GM12878 (cell line): ENCODE measurements around the gene POU2F1. TPM values are rescaled to one million over a fixed set of nuclear protein-coding genes. Genes with fewer than 3 reads are reported as not detected.

Experiments
- BHLHE40 ChIP-seq, 2 experiments: fragments of 450-650 bp in 1 of 2; IDR thresholded peaks; 2 replicates each; pipeline ENCODE4 v1.6.1; 2011 to 2017; ENCODE audit warnings: low read depth in 2 of 2, borderline replicate concordance in 1 of 2, improper control_type of control experiment in 1 of 2, low read length in 1 of 2, mild to moderate bottlenecking in 1 of 2
- CBX3 ChIP-seq: fragments of 200-600 bp; sonication (generic); IDR thresholded peaks from 2 replicates; pipeline ENCODE4 v1.6.1; 2016; ENCODE audit warnings: low read depth, borderline replicate concordance
- CBX5 ChIP-seq: sonication (generic); IDR thresholded peaks from 2 replicates; pipeline ENCODE4 v1.6.1; 2016; ENCODE audit warnings: low read depth, moderate library complexity, mild to moderate bottlenecking, inconsistent platforms
- CHD1 ChIP-seq: IDR thresholded peaks from 2 replicates; pipeline ENCODE4 v1.6.1; 2012; ENCODE audit warnings: low read depth, low read length, improper control_type of control experiment
- CHD4 ChIP-seq: fragments of 200-600 bp; sonication (generic); IDR thresholded peaks from 2 replicates; pipeline ENCODE4 v1.6.1; 2016; ENCODE audit warnings: mild to moderate bottlenecking
- DPF2 ChIP-seq: fragments of 450-650 bp; IDR thresholded peaks from 2 replicates; pipeline ENCODE4 v1.6.1; 2017; ENCODE audit warnings: mild to moderate bottlenecking
- HDAC6 ChIP-seq: fragments of 200-600 bp; sonication (generic); IDR thresholded peaks from one replicate; pipeline ENCODE4 v1.8.0; 2017; ENCODE audit warnings: antibody characterized with exemption; ENCODE audit not compliant: unreplicated experiment
- JUND ChIP-seq: IDR thresholded peaks from 2 replicates; pipeline ENCODE4 v1.6.1; 2012; ENCODE audit warnings: low read depth, mild to moderate bottlenecking, low read length, improper control_type of control experiment, moderate library complexity
- KAT2A ChIP-seq: conservative IDR thresholded peaks from 2 replicates; pipeline ENCODE4 v1.6.1; 2011; ENCODE audit warnings: low read depth, low read length; ENCODE audit not compliant: control insufficient read depth
- MAX ChIP-seq: IDR thresholded peaks from 2 replicates; pipeline ENCODE4 v1.6.1; 2012; ENCODE audit warnings: low read depth, low read length, improper control_type of control experiment
- NR2C1 ChIP-seq: fragments of 450-650 bp; IDR thresholded peaks from 2 replicates; pipeline ENCODE4 v1.6.1; 2017; ENCODE audit warnings: antibody characterized with exemption, mild to moderate bottlenecking, moderate library complexity
- PAX8 ChIP-seq: fragments of 450-650 bp; IDR thresholded peaks from 2 replicates; pipeline ENCODE4 v1.6.1; 2017; ENCODE audit warnings: mild to moderate bottlenecking, moderate library complexity
- PKNOX1 ChIP-seq: fragments of 450-650 bp; IDR thresholded peaks from 2 replicates; pipeline ENCODE4 v1.6.1; 2016; ENCODE audit warnings: mild to moderate bottlenecking
- POU2F2 ChIP-seq: IDR thresholded peaks from 3 replicates; pipeline ENCODE4 v1.6.1; 2011; ENCODE audit warnings: low read depth, mild to moderate bottlenecking, low read length, borderline replicate concordance
- RB1 ChIP-seq: fragments of 450-650 bp; formaldehyde crosslinking; IDR thresholded peaks from 2 replicates; pipeline ENCODE4 v1.6.1; 2017; ENCODE audit warnings: mild to moderate bottlenecking, borderline replicate concordance
- RELB ChIP-seq: fragments of 450-650 bp; IDR thresholded peaks from 2 replicates; pipeline ENCODE4 v1.6.1; 2017; ENCODE audit warnings: low read depth, mild to moderate bottlenecking, moderate library complexity
- REST ChIP-seq: IDR thresholded peaks from 2 replicates; pipeline ENCODE4 v1.6.1; 2012; ENCODE audit warnings: mild to moderate bottlenecking, low read depth, low read length
- SIN3A ChIP-seq: IDR thresholded peaks from 2 replicates; pipeline ENCODE4 v1.6.1; 2012; ENCODE audit warnings: low read depth, low read length, improper control_type of control experiment
- TCF3 ChIP-seq: IDR thresholded peaks from 2 replicates; pipeline ENCODE4 v1.6.1; 2012; ENCODE audit warnings: low read depth, mild to moderate bottlenecking, low read length, borderline replicate concordance; ENCODE audit not compliant: insufficient read depth
- USF2 ChIP-seq: IDR thresholded peaks from 2 replicates; pipeline ENCODE4 v1.6.1; 2011; ENCODE audit warnings: low read depth, low read length, improper control_type of control experiment, borderline replicate concordance
- YY1 ChIP-seq: IDR thresholded peaks from 2 replicates; pipeline ENCODE4 v1.6.1; 2011; ENCODE audit warnings: low read depth, mild to moderate bottlenecking, low read length
- ZSCAN29 ChIP-seq: fragments of 450-650 bp; IDR thresholded peaks from 2 replicates; pipeline ENCODE4 v1.6.1; 2017; ENCODE audit warnings: mild to moderate bottlenecking, moderate library complexity
- polyA plus RNA-seq, 11 experiments: library from polyadenylated mRNA; depleted of rRNA in 4 of 11; unstranded in 6 of 11; stranded (reverse) in 5 of 11; fragments of >200 nt; fragmentation: Nextera tagmentation in 4 of 11; fragmentation: Illumina TruSeq in 1 of 11; extraction: Ambion mirVana in 4 of 11; extraction: Trizol in 1 of 11; gene quantifications; 1 replicate in 1 of 11; 2 replicates in 10 of 11; pipeline versions ENCODE4 v1.2.1 to v1.2.3, GENCODE V29; 2011 to 2016; ENCODE audit warnings: inconsistent platforms in 2 of 11, missing spikeins in 2 of 11, low read depth in 1 of 11
- total RNA-seq, 4 experiments: library from RNA; depleted of rRNA in 3 of 4; stranded (reverse); fragments of >200 nt in 3 of 4; fragmentation: Illumina TruSeq in 1 of 4; extraction: Trizol in 1 of 4; gene quantifications; 2 replicates each; pipeline versions ENCODE4 v1.2.1 to v1.2.3, GENCODE V29; 2013 to 2021

The POU2F1 gene
- total and polyA plus RNA-seq, 10 of the 15 experiments (the other 5 are each of a cell fraction or from before 2014, with no cell fraction given): 2.5 to 21.7 (median 12.5) TPM

GRCh38 chr1:167221738-167222610, 1.3 kb downstream of the POU2F1 start (continued):
- TF ChIP-seq USF2: no peak
- TF ChIP-seq DPF2: 0 out of 2 replicates have a peak, but pooled peaks have one; percentile 8
- TF ChIP-seq POU2F2: peak; percentile 40; the same call in 2 of the 3 replicates
- peak; percentile 81; the same call in 1 of the 2 replicates for TF ChIP-seq CHD1
- TF ChIP-seq SIN3A: peak; percentile 79
- peak; percentile 91 for TF ChIP-seq MAX
- TF ChIP-seq PKNOX1: peak; percentile 46; the same call in 1 of the 2 replicates
- TF ChIP-seq REST: no peak
- no peak for TF ChIP-seq RB1
- no peak for TF ChIP-seq ZSCAN29
- no peak for TF ChIP-seq NR2C1
- TF ChIP-seq RELB: peak; percentile 61; the same call in 1 of the 2 replicates
- no peak for TF ChIP-seq CBX3
- TF ChIP-seq BHLHE40 (IDR thresholded peaks at IDR 0.05; ENCODE audit: borderline replicate concordance in 1 of 2, low read depth in 2 of 2, low read length in 1 of 2): peak; percentile 38 to 44; a peak in 2 of 4 replicates
- TF ChIP-seq CHD4: no peak
- no peak for TF ChIP-seq JUND
- TF ChIP-seq CBX5: 0 out of 2 replicates have a peak, but pooled peaks have one; percentile 48
- no peak for TF ChIP-seq KAT2A
- TF ChIP-seq HDAC6: no peak
- TF ChIP-seq PAX8: no peak
- 0 out of 2 replicates have a peak, but pooled peaks have one; percentile 8 for TF ChIP-seq TCF3
- TF ChIP-seq YY1: peak; percentile 86
